GM21390 (cell line): ENCODE measurements around the gene CASK.

Experiments
- ATAC-seq: cut with Tn5 transposase; IDR thresholded peaks from one replicate; pipeline ENCODE4 v1.9.1; 2021; ENCODE audit not compliant: unreplicated experiment

The CASK gene

DNA sequence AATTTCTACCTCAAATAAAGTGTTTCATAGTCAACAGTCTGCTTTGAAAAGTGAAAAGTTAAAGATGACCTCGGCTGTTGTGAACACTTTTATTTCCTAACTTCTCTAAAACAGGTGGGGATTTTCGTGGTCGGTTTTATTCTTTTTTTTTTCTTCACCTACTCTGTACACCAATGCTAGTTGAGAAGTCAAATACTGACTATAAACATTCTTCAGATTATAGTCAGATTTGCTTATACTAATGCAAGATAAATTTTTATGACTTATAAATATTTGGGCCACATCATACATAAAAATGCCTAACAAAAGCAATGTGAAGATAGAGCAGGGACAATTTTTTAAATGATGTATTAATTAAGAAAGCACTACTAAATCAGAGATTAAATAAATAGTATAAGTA, 332.7 kb downstream of the CASK start:
- no peak for ATAC-seq

DNA sequence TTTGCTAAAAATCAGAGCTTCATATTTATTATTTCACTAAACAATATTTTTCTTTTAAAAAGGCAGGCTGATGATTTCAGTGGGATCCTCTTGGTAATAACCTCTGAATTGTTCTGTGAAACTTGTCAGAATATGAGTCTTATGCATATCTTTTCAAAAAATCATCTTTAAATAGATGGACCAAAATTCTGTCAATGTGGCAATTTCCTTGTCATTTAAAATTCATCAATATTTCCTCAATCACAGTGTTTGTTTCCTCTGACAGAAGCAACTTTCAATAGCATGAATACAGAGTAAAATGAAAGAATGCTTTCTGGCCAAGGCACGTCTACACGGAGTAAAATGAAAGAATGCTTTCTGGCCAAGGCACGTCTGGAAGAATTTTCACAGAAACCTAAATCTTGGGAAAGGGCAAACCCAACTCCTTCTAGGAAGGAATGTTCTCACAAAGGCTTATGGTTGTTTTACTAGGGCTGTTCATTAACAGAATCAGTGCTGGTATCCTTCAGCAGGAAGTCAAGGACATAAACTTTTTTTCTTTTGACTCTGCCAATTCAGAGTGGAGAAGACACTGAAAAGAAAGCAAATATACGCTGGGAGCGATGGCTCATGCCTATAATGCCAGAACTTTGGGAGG, 333.6 kb downstream of the CASK start:
- no peak for ATAC-seq

GRCh38 chrX:41588271-41588670, 335.1 kb downstream of the CASK start:
- no peak for ATAC-seq

GRCh38 chrX:41580423-41581064, 342.8 kb downstream of the CASK start:
- no peak for ATAC-seq

DNA sequence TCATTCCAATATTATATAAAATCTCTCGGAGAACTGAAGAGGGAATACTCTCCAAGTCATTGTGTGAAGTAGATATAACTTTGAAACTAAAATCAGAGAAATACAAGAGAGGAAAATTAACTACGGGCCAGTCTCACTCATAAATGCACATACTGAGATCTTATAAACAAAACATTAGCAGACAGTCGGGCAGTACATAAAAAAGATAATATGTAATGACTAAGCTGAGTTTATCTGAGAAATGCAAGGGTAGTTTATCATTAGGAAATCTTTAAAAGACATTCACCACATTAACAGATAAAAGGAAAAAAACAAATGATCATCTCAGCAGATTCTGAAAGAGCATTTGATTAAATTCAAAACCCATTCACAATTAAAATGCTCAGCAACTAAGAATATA, 359.5 kb downstream of the CASK start:
- ATAC-seq: no peak

DNA sequence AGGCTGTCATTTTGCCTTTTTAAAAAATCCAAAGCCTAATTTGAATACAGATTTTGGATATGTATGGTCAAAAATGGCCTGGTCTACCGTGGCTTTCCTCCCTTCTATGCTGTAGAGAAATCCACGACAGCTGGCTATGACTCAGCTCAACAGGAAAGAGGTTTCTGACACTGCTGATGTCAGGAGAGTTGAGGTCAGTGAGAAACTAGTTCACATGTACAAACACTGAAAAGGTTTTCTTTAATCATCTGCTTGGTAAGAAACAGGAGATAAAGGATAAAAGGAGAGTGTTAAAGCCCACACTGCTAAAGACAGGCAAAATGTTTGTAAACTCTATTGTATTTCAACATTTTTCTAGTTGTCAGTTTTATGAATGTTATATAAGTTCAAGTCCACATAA, 362.3 kb downstream of the CASK start:
- peak; percentile 98 for ATAC-seq

GRCh38 chrX:41559235-41560052, 363.9 kb downstream of the CASK start:
- ATAC-seq: no peak

- no peak for ATAC-seq
These were observed 364.8 kb downstream of the CASK start for GRCh38 chrX:41558531-41558930.

GRCh38 chrX:41556958-41557357, 366.4 kb downstream of the CASK start:
- no peak for ATAC-seq

- ATAC-seq: no peak
These were observed 369.7 kb downstream of the CASK start for GRCh38 chrX:41553688-41554087.

- no peak for ATAC-seq
These were observed 374.9 kb downstream of the CASK start for GRCh38 chrX:41548411-41548810.

GRCh38 chrX:41543668-41544067, 379.7 kb downstream of the CASK start:
- ATAC-seq: no peak

- no peak for ATAC-seq
These were observed 380.3 kb downstream of the CASK start for GRCh38 chrX:41543025-41543424.

GRCh38 chrX:41542536-41542935, 380.8 kb downstream of the CASK start:
- ATAC-seq: no peak

- no peak for ATAC-seq
These were observed 381.2 kb downstream of the CASK start for GRCh38 chrX:41542135-41542534.

- ATAC-seq: no peak
These were observed 382.0 kb downstream of the CASK start for GRCh38 chrX:41541386-41541785.

DNA sequence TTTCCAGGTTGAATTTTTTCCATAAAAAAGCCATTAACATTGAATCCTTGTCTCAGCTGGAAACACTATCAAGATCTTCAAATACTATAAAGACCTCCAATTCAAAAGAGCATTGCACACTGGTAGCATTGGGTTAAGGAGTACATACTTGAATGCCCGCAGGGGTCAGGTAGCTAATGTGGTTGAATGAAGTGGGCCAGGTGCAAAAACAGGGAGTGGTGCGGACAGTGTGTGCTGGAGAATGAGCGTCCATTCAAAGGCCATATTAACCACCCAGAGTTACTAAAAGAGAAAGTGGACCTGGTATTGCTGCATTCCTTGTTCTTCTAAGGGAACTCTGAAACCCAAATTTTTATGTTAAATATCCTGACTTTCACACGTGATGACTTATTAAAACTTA, 384.6 kb downstream of the CASK start:
- ATAC-seq: no peak

DNA sequence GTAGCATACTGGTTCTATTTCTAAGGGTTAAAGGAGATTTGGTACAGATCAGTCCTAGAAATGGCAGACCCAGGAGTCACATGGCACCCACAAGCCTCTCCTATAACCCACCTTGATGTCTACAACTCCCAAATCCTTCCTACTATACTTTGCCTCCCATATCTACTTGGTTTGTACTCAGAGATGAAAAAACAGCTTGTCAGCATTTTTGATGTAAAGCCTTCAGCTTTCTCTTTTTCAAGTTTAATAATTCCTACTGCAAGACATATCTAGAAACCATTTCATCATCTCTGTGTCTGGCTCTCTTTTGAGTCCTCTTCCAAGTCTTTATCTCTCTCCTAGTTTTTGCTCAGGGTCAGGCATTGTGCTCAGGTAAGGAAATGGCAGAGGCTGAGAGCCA, 393.3 kb downstream of the CASK start:
- ATAC-seq: no peak

DNA sequence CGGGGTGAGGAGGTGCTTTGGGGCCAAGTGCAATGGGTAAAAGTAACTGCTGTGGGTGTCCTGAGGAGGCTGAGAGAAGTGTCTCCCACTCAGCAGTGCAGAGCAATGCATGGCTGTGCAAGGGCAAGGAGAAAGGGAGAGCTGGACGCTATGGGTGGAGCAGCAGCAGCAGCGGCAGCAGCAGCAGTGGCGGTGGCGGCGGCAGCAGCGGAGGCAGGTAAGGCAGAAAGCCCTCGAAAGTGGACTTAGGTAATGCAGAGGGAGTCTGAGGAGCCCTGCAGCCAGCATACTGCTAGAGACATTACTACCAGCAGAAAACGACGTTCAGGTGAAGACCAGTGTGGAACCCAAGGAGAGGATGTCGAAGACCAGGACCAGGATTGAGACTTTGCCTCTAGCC, 394.1 kb downstream of the CASK start:
- no peak for ATAC-seq

DNA sequence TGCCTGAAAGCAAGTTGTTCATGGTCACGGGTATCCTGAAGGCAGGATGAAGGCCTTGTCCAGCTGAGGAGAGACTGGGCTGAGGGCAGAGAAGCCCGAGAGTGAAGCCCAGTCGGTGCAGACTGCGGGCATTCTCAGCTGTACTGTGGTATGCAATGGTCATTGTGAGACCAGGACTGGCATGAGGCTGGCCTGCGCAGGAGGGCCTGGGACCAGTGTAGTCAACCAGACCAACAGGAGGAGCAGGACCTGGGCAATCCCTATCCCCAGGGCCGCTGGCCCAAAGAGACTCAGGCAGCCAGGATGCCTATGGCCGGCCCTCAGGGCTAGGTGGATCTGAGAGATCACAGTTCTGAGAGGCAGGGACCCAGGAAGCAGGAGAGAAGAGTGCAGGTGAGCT, 394.6 kb downstream of the CASK start:
- ATAC-seq: no peak

GRCh38 chrX:41526925-41527324, 396.4 kb downstream of the CASK start:
- no peak for ATAC-seq

- no peak for ATAC-seq
These were observed 397.1 kb downstream of the CASK start for GRCh38 chrX:41526271-41526670.
